Calu3 (cell line): ENCODE measurements around the gene CCDC6. TPM values are rescaled to one million over a fixed set of nuclear protein-coding genes. Genes with fewer than 3 reads are reported as not detected.
"Not testable (repeated sequence)": the region's sequence is repeated elsewhere in the genome, so short reads cannot be mapped to it uniquely, and the experiment has no call there.

ENCODE experiments used
- BruUV-seq: library from RNA; stranded (reverse); fragments of 400-500 nt; replicated peaks from 2 replicates; lab custom pipeline; 2021; lab: Mats Ljungman, UMichigan
- CTCF ChIA-PET: fragments of 300-600 bp; sonication (Branson Sonifier 250); formaldehyde crosslinking; loops from one replicate; lab custom pipeline; 2022; ENCODE audit warnings: antibody characterized with exemption; lab: Charles Lee
- DNase-seq: peaks from one replicate; pipeline ENCODE4 v3.0.0; 2022
- H3K27ac Mint-ChIP-seq: one replicate; pipeline ENCODE4 v1.8.0; 2022; ENCODE audit warnings: mixed read lengths; ENCODE audit not compliant: unreplicated experiment
- H3K27me3 Mint-ChIP-seq: one replicate; pipeline ENCODE4 v1.8.0; 2022; ENCODE audit warnings: mixed read lengths; ENCODE audit not compliant: unreplicated experiment
- H3K36me3 Mint-ChIP-seq: one replicate; pipeline ENCODE4 v1.8.0; 2022; ENCODE audit warnings: mild to moderate bottlenecking, moderate library complexity, mixed read lengths; ENCODE audit not compliant: insufficient read depth, unreplicated experiment
- H3K4me1 Mint-ChIP-seq: one replicate; pipeline ENCODE4 v1.8.0; 2022; ENCODE audit warnings: mild to moderate bottlenecking, low read depth, mixed read lengths; ENCODE audit not compliant: unreplicated experiment
- H3K4me3 Mint-ChIP-seq: one replicate; pipeline ENCODE4 v1.8.0; 2022; ENCODE audit warnings: mild to moderate bottlenecking, low read depth, moderate library complexity, mixed read lengths; ENCODE audit not compliant: unreplicated experiment
- H3K9me3 Mint-ChIP-seq: one replicate; pipeline ENCODE4 v1.8.0; 2022; ENCODE audit warnings: low read depth, mixed read lengths; ENCODE audit not compliant: unreplicated experiment
- CTCF ChIP-seq: fragments of 200-600 bp; IDR thresholded peaks from one replicate; pipeline ENCODE4 v1.8.0; 2022; ENCODE audit warnings: antibody characterized with exemption; ENCODE audit not compliant: unreplicated experiment
- intact Hi-C: fragments of 100-400 bp; cut with micrococcal nuclease; formaldehyde crosslinking; loops from one replicate; pipeline ENCODE4 v1.10.0; 2022; ENCODE audit not compliant: unreplicated experiment
- total RNA-seq: library from RNA; stranded (reverse); gene quantifications from 2 replicates; pipeline ENCODE4 v1.2.3, GENCODE V29; 2022

CCDC6 gene
- total RNA-seq, 1 experiment from 2014 or later = 115 TPM

GRCh38 chr10:59942556-59942955 lies 36.2 kb upstream of the CCDC6 start:
- no peak for DNase-seq
- Mint-ChIP-seq H3K4me3 (no peak overlapping the region), H3K4me1 (peaks cover 15% of the 10 kb centered on the region), H3K36me3 (no peaks in the 10 kb centered on the region), H3K27me3 (no peaks in the 10 kb centered on the region), H3K9me3 (no peaks in the 10 kb centered on the region), H3K27ac (no peak overlapping the region)
- intact Hi-C loops = no loop called here
- CTCF ChIA-PET = no interaction called here
- no TSS peak for BruUV-seq
- no peak for TF ChIP-seq CTCF

GRCh38 chr10:59937720-59938119 lies 31.4 kb upstream of the CCDC6 start:
- TF ChIP-seq CTCF = no peak
- CTCF ChIA-PET = interaction anchor here (0.7 kb wide), 1 partner anchor 66 kb away, joined by 6 read pairs; no protein-coding TSS in a partner anchor
- no TSS peak for BruUV-seq
- intact Hi-C loops = no loop called here
- H3K27me3 Mint-ChIP-seq = no peaks in the 10 kb centered on the region
- DNase-seq = no peak
- no peaks in the 10 kb centered on the region for H3K9me3 Mint-ChIP-seq
- H3K36me3 Mint-ChIP-seq = no peaks in the 10 kb centered on the region
- H3K4me3 Mint-ChIP-seq = no peak overlapping the region
- no peak overlapping the region for H3K27ac Mint-ChIP-seq
- no peaks in the 10 kb centered on the region for H3K4me1 Mint-ChIP-seq

GRCh38 chr10:59934701-59935100 lies 28.3 kb upstream of the CCDC6 start:
- Mint-ChIP-seq H3K36me3 (no peaks in the 10 kb centered on the region), H3K4me1 (no peaks in the 10 kb centered on the region), H3K4me3 (no peak overlapping the region), H3K9me3 (no peaks in the 10 kb centered on the region), H3K27ac (no peak overlapping the region), H3K27me3 (no peaks in the 10 kb centered on the region)
- CTCF ChIA-PET = no interaction called here
- no peak for TF ChIP-seq CTCF
- no peak for DNase-seq
- intact Hi-C loops = no loop called here
- BruUV-seq = no TSS peak

GRCh38 chr10:59930788-59931521 lies 24.6 kb upstream of the CCDC6 start:
- H3K36me3 Mint-ChIP-seq, DNase-seq, H3K4me1 Mint-ChIP-seq, H3K27me3 Mint-ChIP-seq, intact Hi-C loops, H3K27ac Mint-ChIP-seq, H3K4me3 Mint-ChIP-seq, H3K9me3 Mint-ChIP-seq, BruUV-seq: not testable (repeated sequence)
- CTCF ChIA-PET = interaction anchor here (0.9 kb wide), 1 partner anchor 24 kb away, joined by 5 read pairs; no protein-coding TSS in a partner anchor

- H3K27ac Mint-ChIP-seq = no peak overlapping the region
- no peaks in the 10 kb centered on the region for H3K36me3 Mint-ChIP-seq
- no peak for TF ChIP-seq CTCF
- H3K4me1 Mint-ChIP-seq = no peaks in the 10 kb centered on the region
- H3K4me3 Mint-ChIP-seq = no peak overlapping the region
- no TSS peak for BruUV-seq
- CTCF ChIA-PET = no interaction called here
- peaks cover 8% of the 10 kb centered on the region for H3K9me3 Mint-ChIP-seq
- intact Hi-C loops = no loop called here
- H3K27me3 Mint-ChIP-seq = no peaks in the 10 kb centered on the region
- DNase-seq = no peak
Observed at GRCh38 chr10:59926086-59926485, 19.7 kb upstream of the CCDC6 start.
